Measurements from ENCODE around the gene PLAA.
A peak's percentile ranks its signal among the peaks of the same experiment; 100 is the strongest.

DNA sequence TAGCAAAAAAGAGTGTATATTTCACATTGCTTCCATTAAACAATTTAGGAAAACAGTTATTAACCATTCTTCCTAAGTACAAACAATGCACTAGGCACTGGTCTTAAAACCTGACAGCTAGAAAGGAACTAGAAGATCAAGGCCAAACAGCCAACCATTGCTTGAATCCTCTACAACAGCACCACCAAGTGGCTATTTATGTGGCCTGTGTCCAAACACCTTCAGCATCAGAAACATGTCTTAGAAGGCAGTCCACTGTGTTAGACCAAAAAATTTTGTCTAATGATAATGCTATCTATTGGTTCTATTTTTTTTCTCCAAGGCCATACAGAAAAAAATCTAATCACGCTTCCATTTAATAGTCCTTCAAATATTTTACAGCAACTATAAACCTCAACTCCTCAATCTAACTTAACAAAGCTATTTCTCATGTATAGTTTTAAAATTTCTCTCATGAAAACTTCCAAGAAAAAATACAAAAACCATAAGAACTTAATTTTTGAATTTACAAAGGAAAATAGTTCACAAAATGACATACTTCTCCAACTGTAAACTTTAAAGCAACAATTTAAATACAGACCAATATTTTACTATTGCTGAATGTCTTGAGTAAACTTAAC is 90.5 kb downstream of the PLAA start:
- TF ChIP-seq, protein P1, sequence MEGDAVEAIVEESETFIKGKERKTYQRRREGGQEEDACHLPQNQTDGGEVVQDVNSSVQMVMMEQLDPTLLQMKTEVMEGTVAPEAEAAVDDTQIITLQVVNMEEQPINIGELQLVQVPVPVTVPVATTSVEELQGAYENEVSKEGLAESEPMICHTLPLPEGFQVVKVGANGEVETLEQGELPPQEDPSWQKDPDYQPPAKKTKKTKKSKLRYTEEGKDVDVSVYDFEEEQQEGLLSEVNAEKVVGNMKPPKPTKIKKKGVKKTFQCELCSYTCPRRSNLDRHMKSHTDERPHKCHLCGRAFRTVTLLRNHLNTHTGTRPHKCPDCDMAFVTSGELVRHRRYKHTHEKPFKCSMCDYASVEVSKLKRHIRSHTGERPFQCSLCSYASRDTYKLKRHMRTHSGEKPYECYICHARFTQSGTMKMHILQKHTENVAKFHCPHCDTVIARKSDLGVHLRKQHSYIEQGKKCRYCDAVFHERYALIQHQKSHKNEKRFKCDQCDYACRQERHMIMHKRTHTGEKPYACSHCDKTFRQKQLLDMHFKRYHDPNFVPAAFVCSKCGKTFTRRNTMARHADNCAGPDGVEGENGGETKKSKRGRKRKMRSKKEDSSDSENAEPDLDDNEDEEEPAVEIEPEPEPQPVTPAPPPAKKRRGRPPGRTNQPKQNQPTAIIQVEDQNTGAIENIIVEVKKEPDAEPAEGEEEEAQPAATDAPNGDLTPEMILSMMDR (IDR thresholded peaks at IDR 0.05): peak in 1 of 2 donors; percentile 20
- no peak for TF ChIP-seq EP300 (IDR thresholded peaks at IDR 0.05)

Measured in suprapubic skin (tissue), 3 donors.